ENCODE measurements around the gene NLGN4Y.

The NLGN4Y gene

GRCh38 chrY:14748329-14748728 lies 224.0 kb downstream of the NLGN4Y start:
- no peak for TF ChIP-seq CTCF (IDR thresholded peaks at IDR 0.05; ENCODE audit: insufficient read depth, missing control alignments)
- DNase-seq (ENCODE audit: insufficient read length, low spot score) (no peak), FAIRE-seq (no peak)

- TF ChIP-seq CTCF (IDR thresholded peaks at IDR 0.05; ENCODE audit: insufficient read depth, missing control alignments) = no peak
- no peak for FAIRE-seq
- no peak for DNase-seq (ENCODE audit: insufficient read length, low spot score)
Measured at GRCh38 chrY:14755571-14755970, 231.2 kb downstream of the NLGN4Y start.

- FAIRE-seq (no peak), DNase-seq (ENCODE audit: insufficient read length, low spot score) (no peak)
- TF ChIP-seq CTCF (IDR thresholded peaks at IDR 0.05; ENCODE audit: insufficient read depth, missing control alignments) = no peak
Measured at GRCh38 chrY:14762903-14763302, 238.6 kb downstream of the NLGN4Y start.

GRCh38 chrY:14763600-14763999 lies 239.3 kb downstream of the NLGN4Y start:
- FAIRE-seq (no peak), DNase-seq (ENCODE audit: insufficient read length, low spot score) (no peak)
- TF ChIP-seq CTCF (IDR thresholded peaks at IDR 0.05; ENCODE audit: insufficient read depth, missing control alignments) = no peak

- FAIRE-seq = no peak
Measured at GRCh38 chrY:14778208-14778607, 253.9 kb downstream of the NLGN4Y start.

GRCh38 chrY:14793104-14793503 lies 268.8 kb downstream of the NLGN4Y start:
- no peak for TF ChIP-seq CTCF (IDR thresholded peaks at IDR 0.05; ENCODE audit: insufficient read depth, missing control alignments)
- DNase-seq (ENCODE audit: insufficient read length, low spot score) (no peak), FAIRE-seq (no peak)

More at GRCh38 chrY:14778208-14778607, 253.9 kb downstream of the NLGN4Y start:
- TF ChIP-seq CTCF (IDR thresholded peaks at IDR 0.05; ENCODE audit: insufficient read depth, missing control alignments) = no peak
- no peak for DNase-seq (ENCODE audit: insufficient read length, low spot score)

GRCh38 chrY:14793674-14794073 lies 269.3 kb downstream of the NLGN4Y start:
- no peak for TF ChIP-seq CTCF (IDR thresholded peaks at IDR 0.05; ENCODE audit: insufficient read depth, missing control alignments)
- FAIRE-seq = no peak
- no peak for DNase-seq (ENCODE audit: insufficient read length, low spot score)
